ENCODE data around the gene AKAP5. TPM values are rescaled to one million over a fixed set of nuclear protein-coding genes. Genes with fewer than 3 reads are reported as not detected.

Gene AKAP5
- total and polyA plus RNA-seq, 2 of the 13 experiments (the other 11 are each of a cell fraction or from before 2014, with no cell fraction given) = 0.18 to 1.5 TPM

GRCh38 chr14:64503434-64504309, 38.4 kb downstream of the AKAP5 start, which contains the start of gene ZBTB25 (continued):
- peak; percentile 12 for TF ChIP-seq ZNF407 (CRISPR knock-in tag; IDR thresholded peaks at IDR 0.05; ENCODE audit: not compliant biosample characterization)
- no peak; the same call in 1 of the 2 replicates for TF ChIP-seq FOXA3 (CRISPR knock-in tag; IDR thresholded peaks at IDR 0.05)
- TF ChIP-seq ZNF547 (CRISPR knock-in tag; IDR thresholded peaks at IDR 0.05) = peak; percentile 61; the same call in 1 of the 2 replicates
- TF ChIP-seq CSRNP2 (CRISPR knock-in tag; conservative IDR thresholded peaks at IDR 0.05; ENCODE audit: low read depth) = no peak
- no peak for TF ChIP-seq NR3C1 (CRISPR knock-in tag; IDR thresholded peaks at IDR 0.05)
- no peak; the same call in 1 of the 2 replicates for TF ChIP-seq ERF (CRISPR knock-in tag; IDR thresholded peaks at IDR 0.05)
- no peak for TF ChIP-seq ISX (CRISPR knock-in tag; conservative IDR thresholded peaks at IDR 0.05)
- peak; percentile 52 for TF ChIP-seq ASH2L (IDR thresholded peaks at IDR 0.05; ENCODE audit: insufficient read length, low read depth, low read length)
- no peak for TF ChIP-seq SP140L (CRISPR knock-in tag; IDR thresholded peaks at IDR 0.05; ENCODE audit: borderline replicate concordance)
- peak; percentile 53; the same call in 1 of the 2 replicates for TF ChIP-seq ZNF232 (CRISPR knock-in tag; IDR thresholded peaks at IDR 0.05; ENCODE audit: borderline replicate concordance)
- no peak for TF ChIP-seq LCORL (IDR thresholded peaks at IDR 0.05)
- peak; percentile 14; the same call in 1 of the 2 replicates for TF ChIP-seq LCORL (CRISPR knock-in tag; IDR thresholded peaks at IDR 0.05)
- TF ChIP-seq MIER3 (CRISPR knock-in tag; IDR thresholded peaks at IDR 0.05; ENCODE audit: borderline replicate concordance) = no peak
- no peak; the same call in 1 of the 2 replicates for TF ChIP-seq NFKB2 (CRISPR knock-in tag; IDR thresholded peaks at IDR 0.05; ENCODE audit: borderline replicate concordance)
- TF ChIP-seq KMT2B (CRISPR knock-in tag; IDR thresholded peaks at IDR 0.05) = no peak
- TF ChIP-seq ZNF431 (CRISPR knock-in tag; IDR thresholded peaks at IDR 0.05; ENCODE audit: borderline replicate concordance, low read depth) = peak; percentile 91; the same call in 1 of the 2 replicates
- TF ChIP-seq NFYB (CRISPR knock-in tag; IDR thresholded peaks at IDR 0.05) = no peak

Data from HepG2 (cell line).